ENCODE measurements around the gene RPL13A.

GRCh38 chr19:49524812-49525455 is 37.5 kb downstream of the RPL13A start:
- TF ChIP-seq ESRRG (CRISPR knock-in tag; IDR thresholded peaks at IDR 0.05) (no peak), ZFP30 (CRISPR knock-in tag; IDR thresholded peaks at IDR 0.05) (no peak), PPARA (CRISPR knock-in tag; IDR thresholded peaks at IDR 0.05; ENCODE audit: borderline replicate concordance) (no peak)
- TF ChIP-seq, protein P1, sequence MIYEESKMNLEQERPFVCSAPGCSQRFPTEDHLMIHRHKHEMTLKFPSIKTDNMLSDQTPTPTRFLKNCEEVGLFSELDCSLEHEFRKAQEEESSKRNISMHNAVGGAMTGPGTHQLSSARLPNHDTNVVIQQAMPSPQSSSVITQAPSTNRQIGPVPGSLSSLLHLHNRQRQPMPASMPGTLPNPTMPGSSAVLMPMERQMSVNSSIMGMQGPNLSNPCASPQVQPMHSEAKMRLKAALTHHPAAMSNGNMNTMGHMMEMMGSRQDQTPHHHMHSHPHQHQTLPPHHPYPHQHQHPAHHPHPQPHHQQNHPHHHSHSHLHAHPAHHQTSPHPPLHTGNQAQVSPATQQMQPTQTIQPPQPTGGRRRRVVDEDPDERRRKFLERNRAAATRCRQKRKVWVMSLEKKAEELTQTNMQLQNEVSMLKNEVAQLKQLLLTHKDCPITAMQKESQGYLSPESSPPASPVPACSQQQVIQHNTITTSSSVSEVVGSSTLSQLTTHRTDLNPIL (CRISPR knock-in tag; IDR thresholded peaks at IDR 0.05; ENCODE audit: low read depth), result no peak
- TF ChIP-seq, protein P2, sequence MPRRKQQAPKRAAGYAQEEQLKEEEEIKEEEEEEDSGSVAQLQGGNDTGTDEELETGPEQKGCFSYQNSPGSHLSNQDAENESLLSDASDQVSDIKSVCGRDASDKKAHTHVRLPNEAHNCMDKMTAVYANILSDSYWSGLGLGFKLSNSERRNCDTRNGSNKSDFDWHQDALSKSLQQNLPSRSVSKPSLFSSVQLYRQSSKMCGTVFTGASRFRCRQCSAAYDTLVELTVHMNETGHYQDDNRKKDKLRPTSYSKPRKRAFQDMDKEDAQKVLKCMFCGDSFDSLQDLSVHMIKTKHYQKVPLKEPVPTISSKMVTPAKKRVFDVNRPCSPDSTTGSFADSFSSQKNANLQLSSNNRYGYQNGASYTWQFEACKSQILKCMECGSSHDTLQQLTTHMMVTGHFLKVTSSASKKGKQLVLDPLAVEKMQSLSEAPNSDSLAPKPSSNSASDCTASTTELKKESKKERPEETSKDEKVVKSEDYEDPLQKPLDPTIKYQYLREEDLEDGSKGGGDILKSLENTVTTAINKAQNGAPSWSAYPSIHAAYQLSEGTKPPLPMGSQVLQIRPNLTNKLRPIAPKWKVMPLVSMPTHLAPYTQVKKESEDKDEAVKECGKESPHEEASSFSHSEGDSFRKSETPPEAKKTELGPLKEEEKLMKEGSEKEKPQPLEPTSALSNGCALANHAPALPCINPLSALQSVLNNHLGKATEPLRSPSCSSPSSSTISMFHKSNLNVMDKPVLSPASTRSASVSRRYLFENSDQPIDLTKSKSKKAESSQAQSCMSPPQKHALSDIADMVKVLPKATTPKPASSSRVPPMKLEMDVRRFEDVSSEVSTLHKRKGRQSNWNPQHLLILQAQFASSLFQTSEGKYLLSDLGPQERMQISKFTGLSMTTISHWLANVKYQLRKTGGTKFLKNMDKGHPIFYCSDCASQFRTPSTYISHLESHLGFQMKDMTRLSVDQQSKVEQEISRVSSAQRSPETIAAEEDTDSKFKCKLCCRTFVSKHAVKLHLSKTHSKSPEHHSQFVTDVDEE (CRISPR knock-in tag; IDR thresholded peaks at IDR 0.05), result no peak

Measured in SK-N-SH treated with all-trans-retinoic acid at 6 μM for 48 hours (cell line).